IPS-18c (cell line): ENCODE results near the gene CNTNAP5.

ENCODE experiments used
- H3K4me3 ChIP-seq: 2 replicates; pipeline ENCODE4 v1.7.0; 2013; ENCODE audit warnings: low read depth, mild to moderate bottlenecking, low read length, moderate library complexity; ENCODE audit not compliant: insufficient read depth
- H3K9me3 ChIP-seq: one replicate; pipeline ENCODE4 v1.6.1; 2013; ENCODE audit warnings: mild to moderate bottlenecking, low read length, moderate library complexity; ENCODE audit not compliant: control insufficient read depth, insufficient read depth

The CNTNAP5 gene

GRCh38 chr2:124281541-124281940, 256.5 kb downstream of the CNTNAP5 start:
- no peaks in the 10 kb centered on the region for H3K9me3 ChIP-seq
- no peak overlapping the region for H3K4me3 ChIP-seq

- Histone ChIP-seq H3K9me3 (no peaks in the 10 kb centered on the region), H3K4me3 (no peak overlapping the region)
These were observed 258.0 kb downstream of the CNTNAP5 start for GRCh38 chr2:124283096-124283495.

GRCh38 chr2:124286089-124286783, 261.1 kb downstream of the CNTNAP5 start:
- Histone ChIP-seq H3K9me3 (no peaks in the 10 kb centered on the region), H3K4me3 (no peak overlapping the region)

- Histone ChIP-seq H3K4me3 (no peak overlapping the region), H3K9me3 (no peaks in the 10 kb centered on the region)
These were observed 264.0 kb downstream of the CNTNAP5 start for GRCh38 chr2:124289060-124289459.

GRCh38 chr2:124289615-124290014, 264.5 kb downstream of the CNTNAP5 start:
- no peak overlapping the region for H3K4me3 ChIP-seq

GRCh38 chr2:124296470-124296869, 271.4 kb downstream of the CNTNAP5 start:
- Histone ChIP-seq H3K4me3 (no peak overlapping the region), H3K9me3 (no peaks in the 10 kb centered on the region)

More at GRCh38 chr2:124289615-124290014, 264.5 kb downstream of the CNTNAP5 start:
- H3K9me3 ChIP-seq, result no peaks in the 10 kb centered on the region

GRCh38 chr2:124301915-124302314, 276.8 kb downstream of the CNTNAP5 start:
- Histone ChIP-seq H3K9me3 (no peaks in the 10 kb centered on the region), H3K4me3 (no peak overlapping the region)

GRCh38 chr2:124308319-124309062, 283.4 kb downstream of the CNTNAP5 start:
- Histone ChIP-seq H3K9me3 (no peaks in the 10 kb centered on the region), H3K4me3 (no peak overlapping the region)

- Histone ChIP-seq H3K4me3 (no peak overlapping the region), H3K9me3 (no peaks in the 10 kb centered on the region)
These were observed 284.6 kb downstream of the CNTNAP5 start for GRCh38 chr2:124309563-124310138.

- Histone ChIP-seq H3K9me3 (no peaks in the 10 kb centered on the region), H3K4me3 (no peak overlapping the region)
These were observed 285.6 kb downstream of the CNTNAP5 start for GRCh38 chr2:124310671-124311070.

- no peaks in the 10 kb centered on the region for H3K9me3 ChIP-seq
These were observed 289.0 kb downstream of the CNTNAP5 start for GRCh38 chr2:124314084-124314483.

GRCh38 chr2:124315221-124315880, 290.3 kb downstream of the CNTNAP5 start:
- Histone ChIP-seq H3K4me3 (no peak overlapping the region), H3K9me3 (no peaks in the 10 kb centered on the region)

More at GRCh38 chr2:124314084-124314483, 289.0 kb downstream of the CNTNAP5 start:
- H3K4me3 ChIP-seq, result no peak overlapping the region

- H3K9me3 ChIP-seq, result no peaks in the 10 kb centered on the region
- H3K4me3 ChIP-seq, result no peak overlapping the region
These were observed 291.0 kb downstream of the CNTNAP5 start for GRCh38 chr2:124316133-124316532.

GRCh38 chr2:124316881-124317605, 292.0 kb downstream of the CNTNAP5 start:
- H3K4me3 ChIP-seq, result no peak overlapping the region
- no peaks in the 10 kb centered on the region for H3K9me3 ChIP-seq

- Histone ChIP-seq H3K9me3 (no peaks in the 10 kb centered on the region), H3K4me3 (no peak overlapping the region)
These were observed 292.5 kb downstream of the CNTNAP5 start for GRCh38 chr2:124317628-124318027.

- H3K4me3 ChIP-seq, result no peak overlapping the region
- no peaks in the 10 kb centered on the region for H3K9me3 ChIP-seq
These were observed 293.8 kb downstream of the CNTNAP5 start for GRCh38 chr2:124318913-124319312.

GRCh38 chr2:124319577-124319976, 294.5 kb downstream of the CNTNAP5 start:
- no peak overlapping the region for H3K4me3 ChIP-seq
- H3K9me3 ChIP-seq, result no peaks in the 10 kb centered on the region
